ENCODE results near the gene SYNGR2.

The SYNGR2 gene

GRCh38 chr17:78202666-78203065 lies 34.3 kb downstream of the SYNGR2 start:
- Mint-ChIP-seq H3K4me1 (peaks cover 1% of the 10 kb centered on the region), H3K4me3 (no peak overlapping the region), H3K9me3 (no peaks in the 10 kb centered on the region), H3K27ac (no peak overlapping the region), H3K36me3 (ENCODE audit: low read depth) (peaks cover 42% of the 10 kb centered on the region), H3K27me3 (ENCODE audit: low read depth, poor library complexity) (no peaks in the 10 kb centered on the region)
- DNase-seq, result no peak
- no peak for TF ChIP-seq CTCF (IDR thresholded peaks at IDR 0.05)

- Mint-ChIP-seq H3K9me3 (no peaks in the 10 kb centered on the region), H3K4me3 (no peak overlapping the region), H3K4me1 (no peaks in the 10 kb centered on the region), H3K27me3 (ENCODE audit: low read depth, poor library complexity) (no peaks in the 10 kb centered on the region), H3K36me3 (ENCODE audit: low read depth) (peaks cover 28% of the 10 kb centered on the region), H3K27ac (no peak overlapping the region)
- DNase-seq, result no peak
- no peak for TF ChIP-seq CTCF (IDR thresholded peaks at IDR 0.05)
Measured at GRCh38 chr17:78204387-78205123, 36.2 kb downstream of the SYNGR2 start.

GRCh38 chr17:78205124-78205775 lies 36.9 kb downstream of the SYNGR2 start:
- no peak for DNase-seq
- Mint-ChIP-seq H3K9me3 (no peaks in the 10 kb centered on the region), H3K4me3 (no peak overlapping the region), H3K27me3 (ENCODE audit: low read depth, poor library complexity) (no peaks in the 10 kb centered on the region), H3K36me3 (ENCODE audit: low read depth) (peaks cover 23% of the 10 kb centered on the region), H3K4me1 (no peaks in the 10 kb centered on the region), H3K27ac (no peak overlapping the region)
- TF ChIP-seq CTCF (IDR thresholded peaks at IDR 0.05), result no peak

- Mint-ChIP-seq H3K36me3 (ENCODE audit: low read depth) (peaks cover 21% of the 10 kb centered on the region), H3K27ac (no peak overlapping the region), H3K4me3 (no peak overlapping the region), H3K4me1 (no peaks in the 10 kb centered on the region), H3K9me3 (no peaks in the 10 kb centered on the region), H3K27me3 (ENCODE audit: low read depth, poor library complexity) (peaks cover 6% of the 10 kb centered on the region)
- TF ChIP-seq CTCF (IDR thresholded peaks at IDR 0.05), result no peak
- DNase-seq, result no peak
Measured at GRCh38 chr17:78206298-78206697, 37.9 kb downstream of the SYNGR2 start.

- Mint-ChIP-seq H3K4me1 (no peaks in the 10 kb centered on the region), H3K27me3 (ENCODE audit: low read depth, poor library complexity) (peaks cover 12% of the 10 kb centered on the region), H3K9me3 (no peaks in the 10 kb centered on the region), H3K36me3 (ENCODE audit: low read depth) (peaks cover 13% of the 10 kb centered on the region), H3K27ac (no peak overlapping the region), H3K4me3 (no peak overlapping the region)
- DNase-seq, result no peak
- TF ChIP-seq CTCF (IDR thresholded peaks at IDR 0.05), result no peak
Measured at GRCh38 chr17:78208486-78208885, 40.1 kb downstream of the SYNGR2 start.

- no peak for TF ChIP-seq CTCF (IDR thresholded peaks at IDR 0.05)
- H3K36me3 Mint-ChIP-seq (ENCODE audit: low read depth), result peaks cover 4% of the 10 kb centered on the region
- peaks cover 12% of the 10 kb centered on the region for H3K27me3 Mint-ChIP-seq (ENCODE audit: low read depth, poor library complexity)
- no peak overlapping the region for H3K27ac Mint-ChIP-seq
- no peaks in the 10 kb centered on the region for H3K9me3 Mint-ChIP-seq
- no peak for DNase-seq
- no peak overlapping the region for H3K4me3 Mint-ChIP-seq
- H3K4me1 Mint-ChIP-seq, result peaks cover 6% of the 10 kb centered on the region
Measured at GRCh38 chr17:78210111-78210510, 41.7 kb downstream of the SYNGR2 start.

Measured in nephron progenitor cell (in vitro differentiated cells).